HepG2 (cell line): Measurements from ENCODE around the gene SARS2. TPM values are rescaled to one million over a fixed set of nuclear protein-coding genes. Genes with fewer than 3 reads are reported as not detected.
A peak's percentile ranks its signal among the peaks of the same experiment; 100 is the strongest.

Source experiments
- AHR ChIP-seq: IDR thresholded peaks from 2 replicates; pipeline ENCODE4 v1.6.1; 2018; ENCODE audit warnings: missing genetic modification reagents, missing compliant biosample characterization
- DMAP1 ChIP-seq: IDR thresholded peaks from 2 replicates; pipeline ENCODE4 v1.6.1; 2016
- EED ChIP-seq: sonication (generic); formaldehyde crosslinking; IDR thresholded peaks from 2 replicates; pipeline ENCODE4 v1.5.0; 2020; ENCODE audit warnings: mild to moderate bottlenecking, missing genetic modification reagents
- EP300 ChIP-seq, 3 experiments: sonication (generic) in 1 of 3; formaldehyde crosslinking in 1 of 3; IDR thresholded peaks; 2 replicates each; pipeline versions ENCODE4 v1.5.1 to v1.6.1; 2011 to 2020; ENCODE audit warnings: low read depth in 2 of 3, low read length in 2 of 3, borderline replicate concordance in 1 of 3, improper control_type of control experiment in 1 of 3, mild to moderate bottlenecking in 1 of 3, missing genetic modification reagents in 1 of 3, moderate library complexity in 1 of 3
- GATAD1 ChIP-seq: IDR thresholded peaks from 2 replicates; pipeline ENCODE4 v1.6.1; 2016; ENCODE audit warnings: missing genetic modification reagents, missing compliant biosample characterization
- NR2F6 ChIP-seq, 2 experiments: IDR thresholded peaks; 2 replicates each; pipeline ENCODE4 v1.6.1; 2016; ENCODE audit warnings: antibody characterized with exemption in 1 of 2, mild to moderate bottlenecking in 1 of 2
- ZBTB8A ChIP-seq: sonication (generic); formaldehyde crosslinking; IDR thresholded peaks from 2 replicates; pipeline ENCODE4 v1.4.0; 2020; ENCODE audit warnings: mild to moderate bottlenecking, low read depth, missing genetic modification reagents, borderline replicate concordance
- ZFX ChIP-seq: sonication (generic); formaldehyde crosslinking; IDR thresholded peaks from 2 replicates; pipeline ENCODE4 v1.4.0; 2020; ENCODE audit warnings: mild to moderate bottlenecking, low read depth, missing genetic modification reagents, moderate library complexity
- ZNF20 ChIP-seq: sonication (generic); formaldehyde crosslinking; IDR thresholded peaks from 2 replicates; pipeline ENCODE4 v1.4.0; 2020; ENCODE audit warnings: mild to moderate bottlenecking, moderate library complexity, missing genetic modification reagents
- ZNF251 ChIP-seq: sonication (generic); formaldehyde crosslinking; IDR thresholded peaks from 2 replicates; pipeline ENCODE4 v1.9.0; 2021; ENCODE audit warnings: mild to moderate bottlenecking, missing genetic modification reagents
- ZNF282 ChIP-seq: fragments of 450-650 bp; IDR thresholded peaks from 2 replicates; pipeline ENCODE4 v1.6.1; 2018; ENCODE audit not compliant: partially characterized antibody
- ZNF292 ChIP-seq: sonication (generic); formaldehyde crosslinking; IDR thresholded peaks from 2 replicates; pipeline ENCODE4 v1.8.1; 2022; ENCODE audit warnings: mild to moderate bottlenecking, low read depth, missing genetic modification reagents, borderline replicate concordance
- ZNF44 ChIP-seq: sonication (generic); formaldehyde crosslinking; IDR thresholded peaks from 2 replicates; pipeline ENCODE4 v1.5.1; 2020; ENCODE audit warnings: mild to moderate bottlenecking, missing genetic modification reagents
- ZNF468 ChIP-seq: sonication (generic); formaldehyde crosslinking; IDR thresholded peaks from 2 replicates; pipeline ENCODE4 v1.8.0; 2022; ENCODE audit warnings: mild to moderate bottlenecking, moderate library complexity, missing genetic modification reagents
- polyA plus RNA-seq, 8 experiments: library from polyadenylated mRNA; depleted of rRNA in 3 of 8; stranded (reverse) in 7 of 8; unstranded in 1 of 8; fragments of >200 nt; fragmentation: Illumina TruSeq in 4 of 8; extraction: Trizol in 4 of 8; gene quantifications; 2 replicates each; pipeline versions ENCODE4 v1.2.1 to v1.2.3, GENCODE V29; 2011 to 2016; ENCODE audit warnings: low read depth in 4 of 8, missing spikeins in 1 of 8, mixed read lengths in 1 of 8; ENCODE audit not compliant: insufficient read depth in 1 of 8
- total RNA-seq, 5 experiments: library from RNA; depleted of rRNA; stranded (reverse); fragments of >200 nt; fragmentation: Illumina TruSeq; extraction: Trizol; gene quantifications; 2 replicates each; pipeline ENCODE4 v1.2.3, GENCODE V29; 2016; ENCODE audit warnings: low read depth in 1 of 5
- TF ChIP-seq, protein P1 (sequence below): IDR thresholded peaks from 2 replicates; pipeline ENCODE4 v1.4.0; 2020; ENCODE audit warnings: mild to moderate bottlenecking, missing genetic modification reagents
- TF ChIP-seq, protein P2 (sequence below): sonication (generic); formaldehyde crosslinking; IDR thresholded peaks from 2 replicates; pipeline ENCODE4 v1.4.0; 2020; ENCODE audit warnings: mild to moderate bottlenecking, missing genetic modification reagents
- TF ChIP-seq, protein P3 (sequence below): sonication (generic); formaldehyde crosslinking; IDR thresholded peaks from 2 replicates; pipeline ENCODE4 v1.5.0; 2020; ENCODE audit warnings: mild to moderate bottlenecking, missing genetic modification reagents
- TF ChIP-seq, protein P4 (sequence below): IDR thresholded peaks from 2 replicates; pipeline ENCODE4 v1.6.1; 2018; ENCODE audit warnings: missing genetic modification reagents, mild to moderate bottlenecking, missing compliant biosample characterization
- TF ChIP-seq, protein P5 (sequence below): sonication (generic); formaldehyde crosslinking; IDR thresholded peaks from 2 replicates; pipeline ENCODE4 v1.5.0; 2020; ENCODE audit warnings: mild to moderate bottlenecking, missing genetic modification reagents, borderline replicate concordance

SARS2 gene
- total and polyA plus RNA-seq, 2 of the 13 experiments (the other 11 are each of a cell fraction or from before 2014, with no cell fraction given), result 40.0 to 48.6 TPM

DNA sequence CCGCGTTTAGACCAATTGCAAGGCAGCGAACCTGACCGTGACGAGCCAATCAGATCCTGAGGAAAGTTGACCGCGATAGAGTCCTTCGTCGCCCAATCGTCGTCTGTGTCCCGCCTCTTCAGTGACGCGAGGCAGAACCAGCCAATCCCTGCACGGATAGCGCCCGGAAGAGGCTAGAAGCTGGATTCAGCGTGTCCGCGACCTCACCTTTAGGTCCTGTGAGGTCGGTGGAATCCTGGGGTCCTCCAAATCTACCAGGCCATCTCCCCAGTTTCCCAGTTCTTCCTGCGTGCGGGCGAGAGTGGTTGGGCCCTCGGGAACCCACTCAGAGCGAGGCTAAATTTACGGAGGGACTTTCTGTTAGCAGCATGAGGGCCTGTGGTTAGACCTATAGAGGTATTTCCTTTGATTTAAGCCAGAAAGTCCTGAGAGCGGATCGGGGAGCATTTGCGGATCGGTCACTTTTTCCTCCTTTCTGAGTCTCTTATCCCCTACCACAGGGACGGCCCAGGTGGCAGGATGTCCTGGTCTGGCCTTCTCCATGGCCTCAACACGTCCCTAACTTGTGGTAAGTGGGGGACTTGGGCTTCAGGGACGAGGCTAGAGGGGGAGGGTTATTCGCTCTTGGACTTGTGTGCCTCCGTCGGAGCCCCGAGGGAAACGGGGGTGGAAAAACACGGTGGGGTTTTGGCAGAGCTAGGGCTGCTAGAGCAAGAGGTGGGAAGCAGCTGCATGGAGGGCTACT lies 385 bp upstream of the SARS2 start, which contains the start of gene MRPS12 (continued):
- TF ChIP-seq, protein P1, sequence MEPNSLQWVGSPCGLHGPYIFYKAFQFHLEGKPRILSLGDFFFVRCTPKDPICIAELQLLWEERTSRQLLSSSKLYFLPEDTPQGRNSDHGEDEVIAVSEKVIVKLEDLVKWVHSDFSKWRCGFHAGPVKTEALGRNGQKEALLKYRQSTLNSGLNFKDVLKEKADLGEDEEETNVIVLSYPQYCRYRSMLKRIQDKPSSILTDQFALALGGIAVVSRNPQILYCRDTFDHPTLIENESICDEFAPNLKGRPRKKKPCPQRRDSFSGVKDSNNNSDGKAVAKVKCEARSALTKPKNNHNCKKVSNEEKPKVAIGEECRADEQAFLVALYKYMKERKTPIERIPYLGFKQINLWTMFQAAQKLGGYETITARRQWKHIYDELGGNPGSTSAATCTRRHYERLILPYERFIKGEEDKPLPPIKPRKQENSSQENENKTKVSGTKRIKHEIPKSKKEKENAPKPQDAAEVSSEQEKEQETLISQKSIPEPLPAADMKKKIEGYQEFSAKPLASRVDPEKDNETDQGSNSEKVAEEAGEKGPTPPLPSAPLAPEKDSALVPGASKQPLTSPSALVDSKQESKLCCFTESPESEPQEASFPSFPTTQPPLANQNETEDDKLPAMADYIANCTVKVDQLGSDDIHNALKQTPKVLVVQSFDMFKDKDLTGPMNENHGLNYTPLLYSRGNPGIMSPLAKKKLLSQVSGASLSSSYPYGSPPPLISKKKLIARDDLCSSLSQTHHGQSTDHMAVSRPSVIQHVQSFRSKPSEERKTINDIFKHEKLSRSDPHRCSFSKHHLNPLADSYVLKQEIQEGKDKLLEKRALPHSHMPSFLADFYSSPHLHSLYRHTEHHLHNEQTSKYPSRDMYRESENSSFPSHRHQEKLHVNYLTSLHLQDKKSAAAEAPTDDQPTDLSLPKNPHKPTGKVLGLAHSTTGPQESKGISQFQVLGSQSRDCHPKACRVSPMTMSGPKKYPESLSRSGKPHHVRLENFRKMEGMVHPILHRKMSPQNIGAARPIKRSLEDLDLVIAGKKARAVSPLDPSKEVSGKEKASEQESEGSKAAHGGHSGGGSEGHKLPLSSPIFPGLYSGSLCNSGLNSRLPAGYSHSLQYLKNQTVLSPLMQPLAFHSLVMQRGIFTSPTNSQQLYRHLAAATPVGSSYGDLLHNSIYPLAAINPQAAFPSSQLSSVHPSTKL (CRISPR knock-in tag), result no peak
- TF ChIP-seq NR2F6 (IDR thresholded peaks at IDR 0.05), result 0 out of 2 replicates have a peak, but pooled peaks have one; percentile 24
- TF ChIP-seq NR2F6 (CRISPR knock-in tag; IDR thresholded peaks at IDR 0.05), result no peak; the same call in 1 of the 2 replicates
- peak; percentile 25; the same call in 1 of the 2 replicates for TF ChIP-seq AHR (CRISPR knock-in tag)
- 0 out of 2 replicates have a peak, but pooled peaks have one; percentile 62 for TF ChIP-seq ZNF44 (CRISPR knock-in tag)
- TF ChIP-seq, protein P2, sequence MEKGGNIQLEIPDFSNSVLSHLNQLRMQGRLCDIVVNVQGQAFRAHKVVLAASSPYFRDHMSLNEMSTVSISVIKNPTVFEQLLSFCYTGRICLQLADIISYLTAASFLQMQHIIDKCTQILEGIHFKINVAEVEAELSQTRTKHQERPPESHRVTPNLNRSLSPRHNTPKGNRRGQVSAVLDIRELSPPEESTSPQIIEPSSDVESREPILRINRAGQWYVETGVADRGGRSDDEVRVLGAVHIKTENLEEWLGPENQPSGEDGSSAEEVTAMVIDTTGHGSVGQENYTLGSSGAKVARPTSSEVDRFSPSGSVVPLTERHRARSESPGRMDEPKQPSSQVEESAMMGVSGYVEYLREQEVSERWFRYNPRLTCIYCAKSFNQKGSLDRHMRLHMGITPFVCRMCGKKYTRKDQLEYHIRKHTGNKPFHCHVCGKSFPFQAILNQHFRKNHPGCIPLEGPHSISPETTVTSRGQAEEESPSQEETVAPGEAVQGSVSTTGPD, result no peak
- TF ChIP-seq ZNF282, result no peak
- no peak for TF ChIP-seq ZNF251 (CRISPR knock-in tag)
- no peak for TF ChIP-seq EP300 (IDR thresholded peaks at IDR 0.05; ENCODE audit: low read depth in 2 of 2, low read length in 2 of 2)
- no peak for TF ChIP-seq EP300 (CRISPR knock-in tag; IDR thresholded peaks at IDR 0.05; ENCODE audit: borderline replicate concordance)
- no peak for TF ChIP-seq ZNF292 (CRISPR knock-in tag)
- peak; percentile 73 for TF ChIP-seq ZFX (CRISPR knock-in tag)
- TF ChIP-seq, protein P3, sequence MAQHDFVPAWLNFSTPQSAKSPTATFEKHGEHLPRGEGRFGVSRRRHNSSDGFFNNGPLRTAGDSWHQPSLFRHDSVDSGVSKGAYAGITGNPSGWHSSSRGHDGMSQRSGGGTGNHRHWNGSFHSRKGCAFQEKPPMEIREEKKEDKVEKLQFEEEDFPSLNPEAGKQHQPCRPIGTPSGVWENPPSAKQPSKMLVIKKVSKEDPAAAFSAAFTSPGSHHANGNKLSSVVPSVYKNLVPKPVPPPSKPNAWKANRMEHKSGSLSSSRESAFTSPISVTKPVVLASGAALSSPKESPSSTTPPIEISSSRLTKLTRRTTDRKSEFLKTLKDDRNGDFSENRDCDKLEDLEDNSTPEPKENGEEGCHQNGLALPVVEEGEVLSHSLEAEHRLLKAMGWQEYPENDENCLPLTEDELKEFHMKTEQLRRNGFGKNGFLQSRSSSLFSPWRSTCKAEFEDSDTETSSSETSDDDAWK, result no peak
- peak; percentile 71; the same call in 1 of the 2 replicates for TF ChIP-seq DMAP1 (CRISPR knock-in tag)
- TF ChIP-seq, protein P4, sequence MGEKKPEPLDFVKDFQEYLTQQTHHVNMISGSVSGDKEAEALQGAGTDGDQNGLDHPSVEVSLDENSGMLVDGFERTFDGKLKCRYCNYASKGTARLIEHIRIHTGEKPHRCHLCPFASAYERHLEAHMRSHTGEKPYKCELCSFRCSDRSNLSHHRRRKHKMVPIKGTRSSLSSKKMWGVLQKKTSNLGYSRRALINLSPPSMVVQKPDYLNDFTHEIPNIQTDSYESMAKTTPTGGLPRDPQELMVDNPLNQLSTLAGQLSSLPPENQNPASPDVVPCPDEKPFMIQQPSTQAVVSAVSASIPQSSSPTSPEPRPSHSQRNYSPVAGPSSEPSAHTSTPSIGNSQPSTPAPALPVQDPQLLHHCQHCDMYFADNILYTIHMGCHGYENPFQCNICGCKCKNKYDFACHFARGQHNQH (CRISPR knock-in tag), result 0 out of 2 replicates have a peak, but pooled peaks have one; percentile 23
- TF ChIP-seq, protein P5, sequence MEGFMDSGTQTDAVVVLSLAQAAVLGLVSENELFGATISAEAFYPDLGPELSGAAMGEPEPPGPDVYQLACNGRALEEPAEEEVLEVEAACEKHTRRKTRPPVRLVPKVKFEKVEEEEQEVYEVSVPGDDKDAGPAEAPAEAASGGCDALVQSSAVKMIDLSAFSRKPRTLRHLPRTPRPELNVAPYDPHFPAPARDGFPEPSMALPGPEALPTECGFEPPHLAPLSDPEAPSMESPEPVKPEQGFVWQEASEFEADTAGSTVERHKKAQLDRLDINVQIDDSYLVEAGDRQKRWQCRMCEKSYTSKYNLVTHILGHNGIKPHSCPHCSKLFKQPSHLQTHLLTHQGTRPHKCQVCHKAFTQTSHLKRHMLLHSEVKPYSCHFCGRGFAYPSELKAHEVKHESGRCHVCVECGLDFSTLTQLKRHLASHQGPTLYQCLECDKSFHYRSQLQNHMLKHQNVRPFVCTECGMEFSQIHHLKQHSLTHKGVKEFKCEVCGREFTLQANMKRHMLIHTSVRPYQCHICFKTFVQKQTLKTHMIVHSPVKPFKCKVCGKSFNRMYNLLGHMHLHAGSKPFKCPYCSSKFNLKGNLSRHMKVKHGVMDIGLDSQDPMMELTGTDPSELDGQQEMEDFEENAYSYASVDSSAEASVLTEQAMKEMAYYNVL (CRISPR knock-in tag), result no peak
- peak; percentile 66 for TF ChIP-seq GATAD1 (CRISPR knock-in tag)
- TF ChIP-seq ZNF468 (CRISPR knock-in tag), result no peak
- TF ChIP-seq ZNF20 (CRISPR knock-in tag), result no peak
- TF ChIP-seq ZBTB8A (CRISPR knock-in tag), result no peak
- no peak for TF ChIP-seq EED (CRISPR knock-in tag)
